Endodermal cell (in vitro differentiated cells): Measurements from ENCODE around the gene PDE4D. TPM values are rescaled to one million over a fixed set of nuclear protein-coding genes. Genes with fewer than 3 reads are reported as not detected.

Source experiments
- DNase-seq: peaks from one replicate; pipeline ENCODE4 v3.0.0-alpha.2; 2017
- H3K27ac ChIP-seq: 2 replicates; pipeline ENCODE4 v1.5.1; 2013; ENCODE audit warnings: mild to moderate bottlenecking, low read depth, low read length, moderate library complexity
- H3K27me3 ChIP-seq: 2 replicates; pipeline ENCODE4 v1.6.1; 2013; ENCODE audit warnings: mild to moderate bottlenecking, low read length, moderate library complexity; ENCODE audit not compliant: insufficient read depth, control insufficient read depth, poor library complexity, severe bottlenecking
- H3K36me3 ChIP-seq: 2 replicates; pipeline ENCODE4 v1.7.0; 2013; ENCODE audit warnings: mild to moderate bottlenecking, low read length, moderate library complexity; ENCODE audit not compliant: control insufficient read depth, insufficient read depth
- H3K4me1 ChIP-seq: one replicate; pipeline ENCODE4 v1.7.0; 2013; ENCODE audit warnings: low read length; ENCODE audit not compliant: control insufficient read depth, insufficient read depth
- H3K4me3 ChIP-seq: 2 replicates; pipeline ENCODE4 v1.5.1; 2013; ENCODE audit warnings: mild to moderate bottlenecking, low read length, moderate library complexity
- H3K9ac ChIP-seq: 2 replicates; pipeline ENCODE4 v1.6.1; 2013; ENCODE audit warnings: mild to moderate bottlenecking, low read length, moderate library complexity; ENCODE audit not compliant: poor library complexity, severe bottlenecking; ENCODE audit errors: extremely low read depth
- H3K9me3 ChIP-seq: 2 replicates; pipeline ENCODE4 v1.6.1; 2013; ENCODE audit warnings: mild to moderate bottlenecking, low read length, moderate library complexity; ENCODE audit not compliant: control insufficient read depth
- H3K27ac Mint-ChIP-seq: 2 replicates; pipeline ENCODE4 v1.8.0; 2020; ENCODE audit warnings: mixed read lengths
- H3K27me3 Mint-ChIP-seq: 2 replicates; pipeline ENCODE4 v1.8.0; 2021; ENCODE audit warnings: mild to moderate bottlenecking, mixed read lengths; ENCODE audit not compliant: insufficient read depth
- H3K36me3 Mint-ChIP-seq: 2 replicates; pipeline ENCODE4 v1.8.0; 2020; ENCODE audit warnings: low read depth, mixed read lengths
- H3K4me1 Mint-ChIP-seq: 2 replicates; pipeline ENCODE4 v1.8.0; 2020; ENCODE audit warnings: mixed read lengths
- H3K4me3 Mint-ChIP-seq: 2 replicates; pipeline ENCODE4 v1.8.0; 2020; ENCODE audit warnings: mild to moderate bottlenecking, moderate library complexity, mixed read lengths
- H3K9me3 Mint-ChIP-seq: 2 replicates; pipeline ENCODE4 v1.8.0; 2020; ENCODE audit warnings: mild to moderate bottlenecking, mixed read lengths
- CTCF ChIP-seq: fragments of 200-600 bp; sonication (generic); conservative IDR thresholded peaks from 2 replicates; pipeline ENCODE4 v1.5.0; 2021; ENCODE audit warnings: antibody characterized with exemption, mild to moderate bottlenecking
- WGBS, 2 experiments: methylation state at CpG; one replicate each; pipeline versions ENCODE4 v1.1.5 to v1.1.7; 2013; ENCODE audit warnings: missing lambda C conversion rate in 2 of 2, mixed read lengths in 1 of 2; ENCODE audit not compliant: insufficient coverage in 1 of 2, insufficient read length in 1 of 2; 5-methylcytosine and 5-hydroxymethylcytosine counted together
- total RNA-seq, 2 donors: library from RNA; stranded (reverse); fragmentation: NEBNext Ultra II Directional in 1 of 2; extraction: Animal tissue kit (Norgen Biotek cat#: 25700) in 1 of 2; gene quantifications; 2 replicates in 1 of 2; 3 replicates in 1 of 2; pipeline ENCODE4 v1.2.1, GENCODE V29; 2021

PDE4D gene
- total RNA-seq, 2 donors from 2014 or later, result 9.2 to 11.4 TPM

- Histone ChIP-seq H3K4me1 (peaks cover 5% of the 10 kb centered on the region), H3K27ac (no peak overlapping the region), H3K4me3 (no peak overlapping the region), H3K9ac (no peak overlapping the region), H3K36me3 (no peaks in the 10 kb centered on the region), H3K27me3 (no peaks in the 10 kb centered on the region), H3K9me3 (no peaks in the 10 kb centered on the region)
- H3K4me1 Mint-ChIP-seq, result peaks cover 39% of the 10 kb centered on the region
- no peak overlapping the region for H3K4me3 Mint-ChIP-seq
- DNase-seq, result no peak
- no peaks in the 10 kb centered on the region for H3K9me3 Mint-ChIP-seq
- no peak overlapping the region for H3K27ac Mint-ChIP-seq
- WGBS, 2 experiments, result 68% methylated on average over 2 of the region's 2 CpGs; no CpG with 5 or more reads in 1 of the 2 experiments
- no peaks in the 10 kb centered on the region for H3K36me3 Mint-ChIP-seq
- TF ChIP-seq CTCF, result no peak
- H3K27me3 Mint-ChIP-seq, result no peaks in the 10 kb centered on the region
Observed at GRCh38 chr5:59830536-59831200, 62.9 kb downstream of the PDE4D start.

GRCh38 chr5:59829922-59830321 is 63.6 kb downstream of the PDE4D start:
- Mint-ChIP-seq H3K36me3 (no peaks in the 10 kb centered on the region), H3K4me1 (peaks cover 39% of the 10 kb centered on the region), H3K4me3 (no peak overlapping the region), H3K27ac (no peak overlapping the region), H3K27me3 (no peaks in the 10 kb centered on the region), H3K9me3 (no peaks in the 10 kb centered on the region)
- H3K4me1 ChIP-seq, result peaks cover 5% of the 10 kb centered on the region
- WGBS, 2 experiments, result 100% methylated on average over 2 of the region's 2 CpGs; no CpG with 5 or more reads in 1 of the 2 experiments
- no peak overlapping the region for H3K27ac ChIP-seq
- DNase-seq, result no peak
- H3K27me3 ChIP-seq, result no peaks in the 10 kb centered on the region
- no peaks in the 10 kb centered on the region for H3K36me3 ChIP-seq
- no peak for TF ChIP-seq CTCF
- H3K9me3 ChIP-seq, result no peaks in the 10 kb centered on the region
- no peak overlapping the region for H3K9ac ChIP-seq
- no peak overlapping the region for H3K4me3 ChIP-seq

GRCh38 chr5:59829386-59829785 is 64.1 kb downstream of the PDE4D start:
- WGBS, 2 experiments, result 71 to 80% methylated on average over 1 of the region's 1 CpG
- H3K4me1 ChIP-seq, result peaks cover 5% of the 10 kb centered on the region
- H3K4me1 Mint-ChIP-seq, result peaks cover 39% of the 10 kb centered on the region
- H3K9me3 Mint-ChIP-seq, result no peaks in the 10 kb centered on the region
- H3K27me3 Mint-ChIP-seq, result no peaks in the 10 kb centered on the region
- no peaks in the 10 kb centered on the region for H3K36me3 ChIP-seq
- H3K9me3 ChIP-seq, result no peaks in the 10 kb centered on the region
- no peak overlapping the region for H3K9ac ChIP-seq
- no peaks in the 10 kb centered on the region for H3K27me3 ChIP-seq
- no peaks in the 10 kb centered on the region for H3K36me3 Mint-ChIP-seq
- H3K27ac ChIP-seq, result no peak overlapping the region
- TF ChIP-seq CTCF, result no peak
- DNase-seq, result no peak
- no peak overlapping the region for H3K4me3 ChIP-seq
- H3K4me3 Mint-ChIP-seq, result no peak overlapping the region
- H3K27ac Mint-ChIP-seq, result no peak overlapping the region
